HG03280 (cell line): ENCODE measurements around the gene IKBKG.
"Not testable (repeated sequence)": the region's sequence is repeated elsewhere in the genome, so short reads cannot be mapped to it uniquely, and the experiment has no call there.

Source experiments
- ATAC-seq: cut with Tn5 transposase; IDR thresholded peaks from one replicate; pipeline ENCODE4 v1.9.1; 2021; ENCODE audit warnings: mild to moderate bottlenecking, moderate library complexity; ENCODE audit not compliant: unreplicated experiment

IKBKG gene

GRCh38 chrX:154552112-154552806, 4.8 kb downstream of the IKBKG start:
- ATAC-seq = not testable (repeated sequence)

- not testable (repeated sequence) for ATAC-seq
Measured at GRCh38 chrX:154558060-154558690, 10.8 kb downstream of the IKBKG start.

DNA sequence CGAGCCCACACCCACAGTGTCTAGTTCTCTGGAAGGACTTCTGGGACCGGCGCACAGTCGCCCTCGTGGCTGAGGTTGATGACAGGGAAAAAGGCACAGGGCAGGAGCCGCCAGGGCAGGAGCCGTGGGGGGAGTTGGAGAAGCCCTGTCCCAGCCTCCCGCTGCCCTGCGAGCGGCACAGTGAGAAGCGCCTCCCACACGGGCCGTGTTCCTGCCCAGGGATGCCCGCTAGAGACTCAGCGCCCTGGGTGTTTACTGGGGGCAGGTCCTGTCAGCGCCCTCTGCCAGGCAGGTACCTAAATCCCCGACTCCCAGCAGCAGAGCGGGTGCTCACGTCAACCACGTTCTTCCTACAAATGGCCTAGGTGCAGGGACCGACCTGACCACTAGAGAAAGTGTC, 11.5 kb downstream of the IKBKG start:
- not testable (repeated sequence) for ATAC-seq

DNA sequence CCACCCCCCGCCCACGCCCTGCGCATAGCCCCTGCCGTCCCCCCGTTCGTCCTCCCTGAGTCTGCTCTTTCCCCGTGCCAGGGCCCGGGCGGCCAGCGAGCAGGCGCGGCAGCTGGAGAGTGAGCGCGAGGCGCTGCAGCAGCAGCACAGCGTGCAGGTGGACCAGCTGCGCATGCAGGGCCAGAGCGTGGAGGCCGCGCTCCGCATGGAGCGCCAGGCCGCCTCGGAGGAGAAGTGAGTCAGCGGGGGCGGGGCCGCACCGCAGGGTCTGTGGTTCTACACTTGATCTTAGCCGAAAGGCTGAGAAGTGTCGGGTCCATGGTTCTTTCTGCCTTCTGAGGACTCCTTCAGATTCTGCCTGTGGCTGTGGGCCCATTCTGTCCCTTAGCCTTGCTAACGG, 12.9 kb downstream of the IKBKG start:
- ATAC-seq = not testable (repeated sequence)

DNA sequence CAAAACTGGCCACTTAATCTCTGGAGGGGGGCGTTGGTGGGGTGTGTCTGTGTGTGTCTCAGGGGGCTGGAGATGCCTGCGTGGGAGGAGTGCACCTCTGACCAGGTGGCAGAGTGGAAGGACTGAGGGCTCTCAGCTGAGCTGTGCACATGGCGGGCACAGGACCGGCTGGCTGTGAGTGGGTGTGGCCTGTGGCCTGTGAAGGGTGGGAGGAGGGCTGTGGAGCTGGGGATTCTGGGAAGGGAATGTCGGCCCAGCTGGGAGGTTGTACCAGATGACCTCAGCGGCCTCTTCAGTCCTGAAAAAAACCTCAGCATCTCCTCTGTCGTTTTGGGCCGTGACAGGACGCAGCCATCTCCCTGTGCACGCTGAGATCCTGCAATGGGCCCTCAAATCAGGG, 14.9 kb downstream of the IKBKG start:
- not testable (repeated sequence) for ATAC-seq

DNA sequence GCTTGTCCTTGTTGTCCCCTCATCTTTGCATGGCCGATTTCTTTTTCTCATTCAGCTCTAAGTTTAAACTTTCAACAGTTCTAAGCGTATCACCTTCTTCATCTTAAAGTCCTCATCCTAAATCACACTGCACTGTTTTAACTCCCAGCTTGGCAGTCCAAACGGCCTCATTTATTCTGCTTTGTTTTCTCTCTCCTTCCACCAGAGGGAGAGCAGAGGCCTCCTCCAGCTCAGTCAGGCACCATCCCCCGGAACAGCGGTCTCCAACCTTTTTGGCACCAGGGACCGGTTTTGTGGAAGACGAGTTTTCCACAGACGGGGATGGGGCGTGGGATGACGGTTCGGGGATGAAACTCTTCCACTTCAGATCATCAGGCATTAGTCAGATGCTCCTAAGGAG, 22.9 kb downstream of the IKBKG start:
- not testable (repeated sequence) for ATAC-seq

DNA sequence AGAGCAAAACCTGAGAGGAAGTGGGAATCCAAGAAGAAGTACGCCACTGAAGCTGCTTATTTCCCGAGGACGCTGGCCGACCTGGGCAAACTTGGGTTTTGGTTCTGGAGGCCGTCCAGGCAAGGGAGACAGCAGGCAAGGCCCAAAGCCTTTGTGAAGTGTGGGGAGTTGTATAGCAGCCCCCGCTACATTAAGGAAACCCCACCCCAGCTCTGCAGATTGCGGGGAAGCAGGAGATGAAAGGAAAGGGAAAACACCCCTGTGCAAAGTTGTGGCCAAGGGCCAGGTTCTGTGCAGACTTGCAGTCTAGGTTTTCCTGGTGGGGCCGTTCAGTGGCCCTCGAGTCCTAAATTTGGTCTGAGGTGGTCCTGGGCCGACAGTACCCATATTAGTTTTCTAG, 25.6 kb downstream of the IKBKG start:
- ATAC-seq = not testable (repeated sequence)

- not testable (repeated sequence) for ATAC-seq
Measured at GRCh38 chrX:154575076-154575475, 27.7 kb downstream of the IKBKG start.

DNA sequence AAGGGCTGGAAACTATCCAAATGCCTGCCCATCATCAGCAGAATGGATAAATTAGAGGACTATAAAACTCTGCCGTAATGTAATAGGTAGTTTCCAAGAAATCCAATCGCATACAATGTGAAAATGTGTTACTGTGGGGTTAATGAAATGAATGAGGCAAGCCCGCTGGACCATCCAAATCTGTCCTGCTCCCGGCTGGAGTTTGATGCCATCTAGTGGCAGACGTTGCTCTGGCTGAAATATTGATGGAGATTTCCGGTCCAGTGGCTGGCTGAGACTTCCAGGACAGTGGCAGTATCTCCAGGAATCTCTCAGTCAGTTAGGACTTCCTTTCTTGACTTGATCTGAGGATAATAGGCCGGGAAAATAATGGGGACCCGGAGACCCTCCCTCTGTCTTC, 35.6 kb downstream of the IKBKG start:
- not testable (repeated sequence) for ATAC-seq

DNA sequence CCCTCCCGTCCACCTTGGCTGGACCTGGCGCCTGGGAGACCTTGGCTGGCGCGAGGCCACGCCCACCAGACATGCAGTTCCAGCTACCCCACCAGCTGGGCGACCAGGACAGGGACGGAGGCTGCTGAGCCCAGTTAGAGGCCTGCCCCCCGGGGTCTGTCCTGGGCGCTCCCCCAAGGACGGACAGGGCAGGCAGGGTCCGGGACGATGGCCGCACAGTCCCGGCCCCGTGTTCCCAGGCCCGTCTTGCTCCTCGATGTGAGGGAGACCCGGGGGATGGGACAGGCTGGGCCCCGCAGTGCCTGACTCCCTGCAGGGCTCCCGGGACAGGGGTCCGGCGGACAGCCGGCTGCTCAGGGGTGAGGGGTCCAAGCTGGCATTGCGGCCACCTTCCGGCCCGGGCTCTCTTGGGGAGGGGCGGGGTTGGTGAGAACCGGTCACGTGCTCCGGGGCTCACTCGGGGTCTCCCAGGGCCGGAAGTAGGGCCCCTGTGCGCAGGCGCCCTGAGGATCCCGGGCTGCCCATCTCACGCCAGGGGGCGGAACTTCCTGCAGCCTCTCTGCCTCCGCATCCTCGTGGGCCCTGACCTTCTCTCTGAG, 37.3 kb downstream of the IKBKG start, which contains the start of gene CTAG1A:
CTAG1A (plus strand) TSS at position 549 of the 599 bp plus-strand sequence. CDS start 74 bp downstream, outside the sequence.
- not testable (repeated sequence) for ATAC-seq

- ATAC-seq = not testable (repeated sequence)
Measured at GRCh38 chrX:154590415-154590814, 43.0 kb downstream of the IKBKG start.

GRCh38 chrX:154592505-154592904, 45.1 kb downstream of the IKBKG start:
- no peak for ATAC-seq

GRCh38 chrX:154593201-154593600, 45.8 kb downstream of the IKBKG start:
- no peak for ATAC-seq

DNA sequence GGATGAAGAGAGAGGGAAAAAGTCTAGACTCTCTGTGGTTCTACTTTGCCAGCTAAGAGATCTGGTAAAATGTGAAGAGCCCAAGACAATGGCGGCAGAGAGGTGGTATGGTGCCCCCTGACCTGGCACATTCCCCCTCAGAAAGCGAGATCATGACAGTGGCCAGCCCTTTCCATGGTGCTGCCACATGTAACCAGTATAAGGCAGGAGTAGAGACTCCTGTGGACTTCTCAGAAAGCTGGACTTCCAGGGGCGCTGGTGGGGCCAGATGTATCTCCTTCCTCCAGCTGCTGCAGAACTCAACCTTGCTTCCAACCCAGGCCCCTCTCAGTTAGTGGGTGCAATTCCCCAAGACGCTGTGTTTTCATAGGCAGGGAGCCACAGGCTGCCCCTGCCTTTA, 47.1 kb downstream of the IKBKG start:
- ATAC-seq = no peak

DNA sequence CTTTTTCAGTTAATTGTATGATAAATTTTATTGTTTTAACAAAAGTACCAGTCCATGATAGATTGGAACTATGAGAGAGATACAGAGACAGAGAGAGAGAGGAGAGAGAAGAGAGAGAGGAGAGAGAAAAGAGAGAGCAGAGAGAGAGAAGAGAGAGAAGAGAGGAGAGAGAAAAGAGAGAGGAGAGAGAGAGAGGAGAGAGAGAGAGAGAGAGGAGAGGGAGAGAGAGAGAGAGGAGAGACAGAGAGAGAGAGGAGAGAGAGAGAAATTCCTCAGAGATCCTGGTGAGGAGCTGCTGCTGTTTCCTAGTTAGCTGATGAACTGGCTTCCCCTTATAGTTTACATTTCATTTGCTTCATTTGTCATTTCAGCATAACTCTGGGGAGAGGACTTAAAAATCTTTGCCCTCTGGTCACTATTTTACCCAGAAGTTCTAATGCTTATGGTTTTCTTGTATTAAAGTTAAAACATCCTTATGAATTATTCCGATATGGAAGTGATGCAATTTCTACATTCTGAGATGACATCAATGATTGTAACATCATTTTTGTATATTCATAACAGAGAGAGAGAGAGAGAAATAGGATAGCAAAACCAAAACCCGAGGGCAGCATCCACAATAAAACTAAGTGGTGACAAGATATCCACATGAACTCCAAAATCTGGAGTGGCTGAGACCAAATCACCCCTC, 48.3 kb downstream of the IKBKG start:
- ATAC-seq = no peak

- ATAC-seq = no peak
Measured at GRCh38 chrX:154596290-154596929, 49.0 kb downstream of the IKBKG start.

DNA sequence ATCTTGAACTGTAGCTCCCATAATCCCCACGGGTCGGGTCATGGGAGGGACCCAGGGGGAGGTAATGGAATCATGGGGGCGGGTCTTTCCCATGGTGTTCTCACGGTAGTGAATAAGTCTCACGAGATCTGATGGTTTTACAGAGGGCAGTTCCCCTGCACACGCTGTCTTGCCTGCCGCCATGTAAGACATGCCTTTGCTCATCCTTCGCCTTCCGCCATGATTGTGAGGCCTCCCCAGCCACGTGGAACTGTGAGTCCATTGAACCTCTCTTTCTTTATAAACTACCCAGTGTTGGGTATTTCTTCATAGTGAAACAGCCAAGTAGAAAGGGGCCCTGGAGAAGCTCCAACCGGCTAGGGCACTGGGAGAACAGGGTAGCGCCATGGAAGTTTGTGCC, 49.8 kb downstream of the IKBKG start:
- ATAC-seq = no peak

- no peak for ATAC-seq
Measured at GRCh38 chrX:154598656-154599055, 51.2 kb downstream of the IKBKG start.

DNA sequence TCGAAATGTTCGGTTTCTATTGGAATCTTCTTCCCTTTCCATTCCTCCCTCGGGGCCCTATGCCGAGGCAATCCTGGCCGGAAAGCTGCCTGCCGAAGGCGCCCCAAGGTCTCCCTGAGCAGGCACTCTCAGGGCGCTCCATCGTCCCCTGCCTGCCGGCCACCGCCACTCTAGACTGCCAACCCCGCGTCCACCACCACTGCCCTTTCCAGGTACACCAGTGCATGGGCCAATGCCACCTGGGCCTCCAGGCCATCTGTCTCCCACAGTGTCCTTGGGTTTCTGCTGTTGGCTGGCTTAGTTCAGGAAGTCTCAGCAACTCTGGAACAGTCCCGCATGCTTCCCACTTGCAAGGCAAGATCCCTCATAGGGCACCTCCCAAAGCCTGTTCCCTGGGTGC, 52.1 kb downstream of the IKBKG start:
- ATAC-seq = no peak

DNA sequence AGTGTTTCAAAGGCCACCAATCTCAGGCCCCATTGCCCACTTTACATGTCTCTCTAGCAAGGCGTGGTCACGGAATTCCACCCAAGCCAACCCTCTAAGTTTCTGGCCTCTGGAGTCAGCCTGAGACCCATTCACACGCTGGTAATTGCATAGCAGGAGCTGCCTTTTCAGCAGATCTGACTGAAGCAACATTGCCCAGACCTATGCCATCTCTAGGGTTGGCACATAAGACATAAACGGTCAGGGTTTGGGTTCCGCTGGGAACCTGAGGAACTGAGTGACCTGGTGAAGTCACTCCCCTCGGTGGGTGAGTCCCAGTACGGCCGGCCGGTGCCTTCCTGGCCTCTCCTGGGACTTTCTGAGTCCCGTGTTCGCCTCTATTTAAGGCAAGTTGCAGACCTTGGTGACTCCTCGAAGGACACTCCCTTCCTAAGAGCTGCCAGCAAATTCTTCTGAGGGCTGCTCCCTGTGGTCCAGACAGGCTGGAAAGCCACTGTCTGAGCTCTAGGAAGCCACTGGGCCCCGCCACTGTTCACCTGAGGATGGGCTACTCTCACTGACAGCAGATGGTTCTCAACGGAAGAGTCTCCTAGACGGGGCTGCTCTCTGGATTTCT, 53.4 kb downstream of the IKBKG start:
- ATAC-seq = no peak

DNA sequence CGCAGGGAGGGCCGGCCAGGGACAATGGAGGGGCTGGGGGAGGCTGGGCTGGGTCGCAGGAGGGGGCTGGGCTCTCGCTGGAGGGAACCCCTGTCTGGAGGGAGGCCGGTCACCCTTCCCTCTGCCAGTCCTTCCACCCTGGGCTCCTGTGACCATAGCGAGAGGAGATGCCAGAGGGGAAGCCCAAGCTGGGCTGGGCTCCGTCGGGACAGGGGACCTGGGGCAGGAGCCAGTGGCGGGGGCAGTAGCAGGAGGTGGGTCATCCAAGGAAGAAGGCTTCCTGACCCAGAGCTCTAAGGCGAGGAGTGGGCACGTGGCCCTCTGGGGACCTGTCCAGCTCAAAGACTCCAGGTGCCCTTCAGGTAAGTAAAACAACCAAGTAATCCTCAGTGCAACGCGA, 54.8 kb downstream of the IKBKG start:
- no peak for ATAC-seq
